PC-9 (cell line): ENCODE measurements around the gene HEATR5B. TPM values are rescaled to one million over a fixed set of nuclear protein-coding genes. Genes with fewer than 3 reads are reported as not detected.

ENCODE experiments used
- BruUV-seq: library from RNA; stranded (reverse); fragments of 400-500 nt; replicated peaks from 2 replicates; lab custom pipeline; 2021; lab: Mats Ljungman, UMichigan
- CTCF ChIA-PET: fragments of 300-600 bp; sonication (Branson Sonifier 250); formaldehyde crosslinking; loops from one replicate; lab custom pipeline; 2022; ENCODE audit warnings: antibody characterized with exemption; lab: Charles Lee
- POLR2A ChIA-PET: fragments of 300-600 bp; sonication (Branson Sonifier 250); formaldehyde crosslinking; loops from one replicate; lab custom pipeline; 2022; ENCODE audit warnings: antibody characterized with exemption; ENCODE audit not compliant: unreplicated experiment; lab: Charles Lee
- DNase-seq, 2 experiments: peaks; one replicate each; pipeline versions ENCODE4 v3.0.0 to v3.0.0-alpha.2; 2015 to 2022; ENCODE audit warnings: mixed read lengths in 1 of 2
- H2AFZ ChIP-seq: fragments of 200-600 bp; sonication (generic); 2 replicates; pipeline ENCODE4 v1.8.1; 2017; ENCODE audit warnings: antibody characterized with exemption
- H3F3A ChIP-seq: fragments of 200-600 bp; sonication (generic); 2 replicates; pipeline ENCODE4 v1.8.1; 2017; ENCODE audit warnings: antibody characterized with exemption, mild to moderate bottlenecking, low read depth; ENCODE audit not compliant: insufficient read depth
- H3K27ac ChIP-seq: fragments of 200-600 bp; sonication (generic); 2 replicates; pipeline ENCODE4 v1.6.1; 2016; ENCODE audit warnings: mixed run types
- H3K27me3 ChIP-seq: fragments of 200-600 bp; sonication (generic); 2 replicates; pipeline ENCODE4 v1.6.1; 2016; ENCODE audit warnings: low read depth, mixed run types; ENCODE audit not compliant: insufficient read depth
- H3K36me3 ChIP-seq: fragments of 200-600 bp; sonication (generic); 2 replicates; pipeline ENCODE4 v1.6.1; 2016; ENCODE audit warnings: low read depth, mixed run types
- H3K4me1 ChIP-seq: fragments of 200-600 bp; sonication (generic); replicated peaks from 2 replicates; pipeline ENCODE4 v1.6.1; 2016; ENCODE audit warnings: mixed run types; ENCODE audit not compliant: insufficient read depth
- H3K4me2 ChIP-seq: fragments of 200-600 bp; sonication (generic); 2 replicates; pipeline ENCODE4 v1.6.1; 2017; ENCODE audit warnings: mixed run types
- H3K4me3 ChIP-seq: fragments of 200-600 bp; sonication (generic); 2 replicates; pipeline ENCODE4 v1.6.1; 2016; ENCODE audit warnings: mixed run types
- H3K79me2 ChIP-seq: fragments of 200-600 bp; sonication (generic); 2 replicates; pipeline ENCODE4 v1.6.1; 2017; ENCODE audit warnings: low read depth, mixed run types
- H3K9me2 ChIP-seq: fragments of 200-600 bp; sonication (generic); 2 replicates; pipeline ENCODE4 v1.8.1; 2017; ENCODE audit warnings: mild to moderate bottlenecking; ENCODE audit not compliant: insufficient read depth
- H3K9me3 ChIP-seq: fragments of 200-600 bp; sonication (generic); 2 replicates; pipeline ENCODE4 v1.8.1; 2016; ENCODE audit warnings: low read depth; ENCODE audit not compliant: insufficient read depth
- H4K20me1 ChIP-seq: fragments of 200-600 bp; sonication (generic); 2 replicates; pipeline ENCODE4 v1.8.1; 2017; ENCODE audit not compliant: insufficient read depth
- EZH2 ChIP-seq: fragments of 200-600 bp; sonication (generic); IDR thresholded peaks from 2 replicates; pipeline ENCODE4 v1.8.0; 2017; ENCODE audit warnings: antibody characterized with exemption, low read depth
- intact Hi-C: fragments of 100-400 bp; cut with micrococcal nuclease; formaldehyde crosslinking; loops from one replicate; pipeline ENCODE4 v1.10.0; 2022; ENCODE audit not compliant: unreplicated experiment
- total RNA-seq: library from RNA; stranded (reverse); gene quantifications from 2 replicates; pipeline ENCODE4 v1.2.3, GENCODE V29; 2021
- TF ChIP-seq, protein P1 (sequence below): fragments of 200-600 bp; sonication (generic); conservative IDR thresholded peaks from 2 replicates; pipeline ENCODE4 v1.6.1; 2017; ENCODE audit warnings: mixed run types, antibody characterized with exemption, mild to moderate bottlenecking, moderate library complexity

Gene HEATR5B
- total RNA-seq, 1 experiment from 2014 or later: 13.0 TPM

GRCh38 chr2:36971990-36972389, 112.2 kb downstream of the HEATR5B start:
- Histone ChIP-seq H2AFZ (no peak overlapping the region), H3K4me2 (no peak overlapping the region), H3K4me1 (peaks cover 9% of the 10 kb centered on the region), H3K4me3 (no peak overlapping the region), H3K27ac (no peak overlapping the region), H4K20me1 (no peaks in the 10 kb centered on the region), H3K27me3 (no peaks in the 10 kb centered on the region), H3F3A (no peaks in the 10 kb centered on the region), H3K36me3 (no peaks in the 10 kb centered on the region), H3K9me3 (no peaks in the 10 kb centered on the region), H3K79me2 (no peaks in the 10 kb centered on the region), H3K9me2 (no peaks in the 10 kb centered on the region)
- intact Hi-C loops: no loop called here
- DNase-seq: no peak
- POLR2A ChIA-PET: no interaction called here
- no TSS peak for BruUV-seq
- CTCF ChIA-PET: no interaction called here
- no peak for TF ChIP-seq EZH2
- TF ChIP-seq, protein P1, sequence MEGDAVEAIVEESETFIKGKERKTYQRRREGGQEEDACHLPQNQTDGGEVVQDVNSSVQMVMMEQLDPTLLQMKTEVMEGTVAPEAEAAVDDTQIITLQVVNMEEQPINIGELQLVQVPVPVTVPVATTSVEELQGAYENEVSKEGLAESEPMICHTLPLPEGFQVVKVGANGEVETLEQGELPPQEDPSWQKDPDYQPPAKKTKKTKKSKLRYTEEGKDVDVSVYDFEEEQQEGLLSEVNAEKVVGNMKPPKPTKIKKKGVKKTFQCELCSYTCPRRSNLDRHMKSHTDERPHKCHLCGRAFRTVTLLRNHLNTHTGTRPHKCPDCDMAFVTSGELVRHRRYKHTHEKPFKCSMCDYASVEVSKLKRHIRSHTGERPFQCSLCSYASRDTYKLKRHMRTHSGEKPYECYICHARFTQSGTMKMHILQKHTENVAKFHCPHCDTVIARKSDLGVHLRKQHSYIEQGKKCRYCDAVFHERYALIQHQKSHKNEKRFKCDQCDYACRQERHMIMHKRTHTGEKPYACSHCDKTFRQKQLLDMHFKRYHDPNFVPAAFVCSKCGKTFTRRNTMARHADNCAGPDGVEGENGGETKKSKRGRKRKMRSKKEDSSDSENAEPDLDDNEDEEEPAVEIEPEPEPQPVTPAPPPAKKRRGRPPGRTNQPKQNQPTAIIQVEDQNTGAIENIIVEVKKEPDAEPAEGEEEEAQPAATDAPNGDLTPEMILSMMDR: no peak

- CTCF ChIA-PET: no interaction called here
- no peaks in the 10 kb centered on the region for H3K27me3 ChIP-seq
- TF ChIP-seq, protein P1: no peak
- TF ChIP-seq EZH2: no peak
- no peaks in the 10 kb centered on the region for H3K9me2 ChIP-seq
- intact Hi-C loops: loop anchor here (5.0 kb wide), 1 partner anchor 75 kb away; no protein-coding TSS in a partner anchor
- peaks cover 38% of the 10 kb centered on the region for H3K4me1 ChIP-seq
- TSS peak; percentile 83 for BruUV-seq
- POLR2A ChIA-PET: interaction anchor here (0.6 to 0.7 kb wide), 4 partner anchors 9 to 1784 kb away, joined by 4 to 12 read pairs (median 8); no protein-coding TSS in a partner anchor
- no peaks in the 10 kb centered on the region for H3K36me3 ChIP-seq
- H4K20me1 ChIP-seq: no peaks in the 10 kb centered on the region
- no peaks in the 10 kb centered on the region for H3K9me3 ChIP-seq
- H3K4me2 ChIP-seq: peak overlapping the region; percentile 88
- peaks cover 32% of the 10 kb centered on the region for H3K79me2 ChIP-seq
- no peak for DNase-seq
- H3K27ac ChIP-seq: peak overlapping the region; percentile 49; the same call in 1 of the 2 replicates
- peaks cover 11% of the 10 kb centered on the region for H3F3A ChIP-seq
- peak overlapping the region; percentile 83 for H3K4me3 ChIP-seq
- H2AFZ ChIP-seq: peak overlapping the region; percentile 93
These were observed 116.8 kb downstream of the HEATR5B start for GRCh38 chr2:36967236-36967876.

- Histone ChIP-seq H3K4me2 (peak within 1 kb of the TSS; percentile 94), H3F3A (peaks cover 11% of the 10 kb centered on the region), H3K79me2 (peaks cover 40% of the 10 kb centered on the region), H3K27ac (peak within 1 kb of the TSS; percentile 49; the same call in 1 of the 2 replicates), H2AFZ (peak within 1 kb of the TSS; percentile 93), H3K9me3 (no peaks in the 10 kb centered on the region), H3K36me3 (no peaks in the 10 kb centered on the region), H3K4me1 (peaks cover 43% of the 10 kb centered on the region), H3K9me2 (no peaks in the 10 kb centered on the region), H3K4me3 (peak within 1 kb of the TSS; percentile 83), H4K20me1 (no peaks in the 10 kb centered on the region), H3K27me3 (no peaks in the 10 kb centered on the region)
- no TSS peak for BruUV-seq
- peak; percentile 85 to 98 for DNase-seq
- intact Hi-C loops: loop anchor here (5.0 kb wide), 1 partner anchor 74 kb away; no protein-coding TSS in a partner anchor
- CTCF ChIA-PET: no interaction called here
- TF ChIP-seq, protein P1: no peak
- TF ChIP-seq EZH2: no peak
- POLR2A ChIA-PET: interaction anchor here (0.6 to 0.7 kb wide), 2 partner anchors 40 to 1785 kb away, joined by 8 to 12 read pairs; no protein-coding TSS in a partner anchor
These were observed 117.6 kb downstream of the HEATR5B start, which contains the start of gene STRN for GRCh38 chr2:36966370-36967235. Gene STRN, minus strand, starts transcription at chr2:36966536. Its CDS starts 73 bp downstream, at chr2:36966463.
